OCI-LY1 (cell line): ENCODE measurements around the gene CLASP2.

Source experiments
- EZH2 ChIP-seq: fragments of 200-600 bp; sonication (generic), shearing (Covaris generic); IDR thresholded peaks from 2 replicates; pipeline ENCODE4 v1.8.0; 2017; ENCODE audit warnings: borderline replicate concordance, mixed run types, mild to moderate bottlenecking, antibody characterized with exemption, low read length, moderate library complexity, mixed read lengths
- TF ChIP-seq, protein P1 (sequence below): fragments of 200-600 bp; sonication (generic), shearing (Covaris generic); IDR thresholded peaks from 2 replicates; pipeline ENCODE4 v1.5.1; 2017; ENCODE audit warnings: mild to moderate bottlenecking, antibody characterized with exemption, low read length, moderate library complexity, mixed read lengths

DNA sequence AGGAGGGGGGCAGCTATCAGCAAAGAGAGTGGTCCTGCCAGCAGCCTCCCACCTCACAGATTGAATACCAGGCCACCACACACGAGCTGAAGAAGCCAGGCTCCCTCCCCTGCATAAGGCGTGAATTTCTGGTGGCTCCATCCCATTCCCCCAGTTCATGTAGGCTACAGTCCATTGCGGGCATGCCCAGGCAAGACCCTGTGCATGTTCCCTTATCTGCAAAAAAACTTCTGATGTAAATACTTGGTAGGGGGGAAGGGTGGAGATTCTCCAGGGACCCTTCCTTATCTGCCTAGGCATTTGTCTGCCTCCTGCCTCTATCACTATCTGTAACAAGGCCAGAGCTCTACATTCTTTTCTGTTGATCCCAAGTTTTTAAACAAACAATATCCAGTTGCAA lies 250.3 kb downstream of the CLASP2 start:
- TF ChIP-seq, protein P1, sequence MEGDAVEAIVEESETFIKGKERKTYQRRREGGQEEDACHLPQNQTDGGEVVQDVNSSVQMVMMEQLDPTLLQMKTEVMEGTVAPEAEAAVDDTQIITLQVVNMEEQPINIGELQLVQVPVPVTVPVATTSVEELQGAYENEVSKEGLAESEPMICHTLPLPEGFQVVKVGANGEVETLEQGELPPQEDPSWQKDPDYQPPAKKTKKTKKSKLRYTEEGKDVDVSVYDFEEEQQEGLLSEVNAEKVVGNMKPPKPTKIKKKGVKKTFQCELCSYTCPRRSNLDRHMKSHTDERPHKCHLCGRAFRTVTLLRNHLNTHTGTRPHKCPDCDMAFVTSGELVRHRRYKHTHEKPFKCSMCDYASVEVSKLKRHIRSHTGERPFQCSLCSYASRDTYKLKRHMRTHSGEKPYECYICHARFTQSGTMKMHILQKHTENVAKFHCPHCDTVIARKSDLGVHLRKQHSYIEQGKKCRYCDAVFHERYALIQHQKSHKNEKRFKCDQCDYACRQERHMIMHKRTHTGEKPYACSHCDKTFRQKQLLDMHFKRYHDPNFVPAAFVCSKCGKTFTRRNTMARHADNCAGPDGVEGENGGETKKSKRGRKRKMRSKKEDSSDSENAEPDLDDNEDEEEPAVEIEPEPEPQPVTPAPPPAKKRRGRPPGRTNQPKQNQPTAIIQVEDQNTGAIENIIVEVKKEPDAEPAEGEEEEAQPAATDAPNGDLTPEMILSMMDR = no peak
- no peak for TF ChIP-seq EZH2
